ENCODE measurements around the gene HEATR1. TPM values are rescaled to one million over a fixed set of nuclear protein-coding genes. Genes with fewer than 3 reads are reported as not detected.

HEATR1 gene, protein sequence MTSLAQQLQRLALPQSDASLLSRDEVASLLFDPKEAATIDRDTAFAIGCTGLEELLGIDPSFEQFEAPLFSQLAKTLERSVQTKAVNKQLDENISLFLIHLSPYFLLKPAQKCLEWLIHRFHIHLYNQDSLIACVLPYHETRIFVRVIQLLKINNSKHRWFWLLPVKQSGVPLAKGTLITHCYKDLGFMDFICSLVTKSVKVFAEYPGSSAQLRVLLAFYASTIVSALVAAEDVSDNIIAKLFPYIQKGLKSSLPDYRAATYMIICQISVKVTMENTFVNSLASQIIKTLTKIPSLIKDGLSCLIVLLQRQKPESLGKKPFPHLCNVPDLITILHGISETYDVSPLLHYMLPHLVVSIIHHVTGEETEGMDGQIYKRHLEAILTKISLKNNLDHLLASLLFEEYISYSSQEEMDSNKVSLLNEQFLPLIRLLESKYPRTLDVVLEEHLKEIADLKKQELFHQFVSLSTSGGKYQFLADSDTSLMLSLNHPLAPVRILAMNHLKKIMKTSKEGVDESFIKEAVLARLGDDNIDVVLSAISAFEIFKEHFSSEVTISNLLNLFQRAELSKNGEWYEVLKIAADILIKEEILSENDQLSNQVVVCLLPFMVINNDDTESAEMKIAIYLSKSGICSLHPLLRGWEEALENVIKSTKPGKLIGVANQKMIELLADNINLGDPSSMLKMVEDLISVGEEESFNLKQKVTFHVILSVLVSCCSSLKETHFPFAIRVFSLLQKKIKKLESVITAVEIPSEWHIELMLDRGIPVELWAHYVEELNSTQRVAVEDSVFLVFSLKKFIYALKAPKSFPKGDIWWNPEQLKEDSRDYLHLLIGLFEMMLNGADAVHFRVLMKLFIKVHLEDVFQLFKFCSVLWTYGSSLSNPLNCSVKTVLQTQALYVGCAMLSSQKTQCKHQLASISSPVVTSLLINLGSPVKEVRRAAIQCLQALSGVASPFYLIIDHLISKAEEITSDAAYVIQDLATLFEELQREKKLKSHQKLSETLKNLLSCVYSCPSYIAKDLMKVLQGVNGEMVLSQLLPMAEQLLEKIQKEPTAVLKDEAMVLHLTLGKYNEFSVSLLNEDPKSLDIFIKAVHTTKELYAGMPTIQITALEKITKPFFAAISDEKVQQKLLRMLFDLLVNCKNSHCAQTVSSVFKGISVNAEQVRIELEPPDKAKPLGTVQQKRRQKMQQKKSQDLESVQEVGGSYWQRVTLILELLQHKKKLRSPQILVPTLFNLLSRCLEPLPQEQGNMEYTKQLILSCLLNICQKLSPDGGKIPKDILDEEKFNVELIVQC (N-terminal part only)
- 10 to 100 TPM; 45.2 to 57.1 TPM for total RNA-seq

DNA sequence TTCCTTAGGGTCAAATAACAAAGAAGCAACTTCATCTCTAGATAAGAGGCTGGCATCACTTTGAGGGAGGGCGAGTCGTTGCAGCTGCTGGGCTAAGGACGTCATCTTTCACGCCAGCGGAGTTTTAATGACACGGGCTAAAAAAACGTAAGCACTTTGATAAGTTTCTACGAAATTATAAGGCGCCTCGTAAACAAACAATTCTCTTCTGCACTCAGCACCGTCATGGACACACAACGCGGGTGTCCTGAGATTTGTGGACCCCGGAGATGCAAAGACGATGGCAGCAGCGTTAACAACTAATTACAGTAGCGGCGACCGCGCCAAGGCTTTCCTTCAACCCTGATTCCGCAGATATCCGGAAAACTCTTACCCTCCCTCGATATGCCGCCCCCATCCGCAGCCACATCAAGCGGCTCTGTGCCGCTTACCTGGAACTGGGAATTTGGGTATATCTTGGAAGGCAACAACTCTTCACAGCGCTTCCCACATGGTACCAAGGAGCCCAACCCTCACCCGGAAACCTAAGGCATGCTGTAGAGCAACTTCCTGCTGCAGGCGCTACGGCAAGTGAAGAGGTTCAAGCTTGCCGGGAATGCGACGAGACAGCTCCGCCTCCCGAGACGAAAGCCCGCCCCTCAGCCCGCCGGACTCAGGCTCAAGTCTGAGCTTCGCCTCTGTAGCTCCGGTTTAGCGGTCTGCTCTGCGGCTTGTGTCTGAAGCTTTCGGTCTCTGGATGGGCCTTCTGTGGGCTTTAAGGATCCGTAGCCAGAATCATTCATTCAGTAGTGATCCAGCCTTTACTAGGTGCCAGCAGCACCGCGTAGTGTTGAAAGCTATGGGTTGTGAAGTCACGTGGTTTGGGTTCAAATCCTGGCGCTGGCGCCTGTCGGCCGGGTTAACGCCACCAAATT lies at the start of gene HEATR1:
TSS of gene HEATR1 (minus strand) at position 526 of the 914 bp plus-strand sequence. CDS start at position 105, 421 bp downstream.
- peak within 1 kb of the TSS; percentile 80 to 95 for H3K4me3 Mint-ChIP-seq
- DNase-seq, result peak; percentile 89 to 90
- H3K4me1 Mint-ChIP-seq (ENCODE audit: low read depth), result peaks cover 42% of the 10 kb centered on the region
- ATAC-seq (replicated peaks in 1 of 2), result peak; percentile 94 to 98
- no peaks in the 10 kb centered on the region for H3K27me3 Mint-ChIP-seq (ENCODE audit: low read depth)
- no peaks in the 10 kb centered on the region for H3K9me3 Mint-ChIP-seq
- peak within 1 kb of the TSS; percentile 91 for H3K27ac Mint-ChIP-seq
- peaks cover 2 to 3% of the 10 kb centered on the region in 2 donors for H3K36me3 Mint-ChIP-seq (ENCODE audit: insufficient read depth in 2 of 2)

DNA sequence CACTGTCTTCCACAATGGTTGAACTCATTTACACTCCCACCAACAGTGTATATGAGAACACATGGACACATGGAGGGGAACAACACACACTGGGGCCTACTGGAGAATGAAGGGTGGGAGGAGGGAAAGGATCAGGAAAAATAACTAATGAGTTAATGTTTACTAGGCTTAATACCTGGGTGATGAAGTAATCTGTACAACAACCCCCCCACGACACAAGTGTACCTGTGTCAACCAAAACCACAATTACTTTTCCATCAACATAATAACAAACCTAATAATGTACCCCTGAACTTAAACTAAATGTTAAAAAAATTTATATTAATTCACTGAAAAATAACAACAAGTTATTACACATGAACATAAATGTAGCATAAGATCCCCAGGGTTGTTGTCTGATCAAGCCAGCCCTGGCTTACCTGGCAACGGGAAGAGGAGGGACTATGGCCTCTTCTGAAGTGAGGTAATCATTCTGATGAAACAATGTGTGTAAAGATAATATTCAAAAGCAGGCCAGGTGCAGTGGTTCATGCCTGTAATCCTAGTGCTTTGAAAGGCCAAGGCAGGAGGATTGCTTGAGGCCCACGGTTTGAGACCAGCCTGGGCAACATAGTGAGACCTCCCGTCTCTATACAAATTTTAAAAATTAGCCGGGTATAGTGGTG lies 40.8 kb upstream of the HEATR1 start:
- DNase-seq, result no peak
- H3K4me1 Mint-ChIP-seq (ENCODE audit: low read depth), result no peaks in the 10 kb centered on the region
- peaks cover 5% of the 10 kb centered on the region for H3K27me3 Mint-ChIP-seq (ENCODE audit: low read depth)
- no peak overlapping the region for H3K4me3 Mint-ChIP-seq
- H3K9me3 Mint-ChIP-seq, result no peaks in the 10 kb centered on the region
- no peaks in the 10 kb centered on the region for H3K36me3 Mint-ChIP-seq (ENCODE audit: insufficient read depth in 2 of 2)
- no peak overlapping the region for H3K27ac Mint-ChIP-seq
- ATAC-seq (replicated peaks in 1 of 2), result no peak

DNA sequence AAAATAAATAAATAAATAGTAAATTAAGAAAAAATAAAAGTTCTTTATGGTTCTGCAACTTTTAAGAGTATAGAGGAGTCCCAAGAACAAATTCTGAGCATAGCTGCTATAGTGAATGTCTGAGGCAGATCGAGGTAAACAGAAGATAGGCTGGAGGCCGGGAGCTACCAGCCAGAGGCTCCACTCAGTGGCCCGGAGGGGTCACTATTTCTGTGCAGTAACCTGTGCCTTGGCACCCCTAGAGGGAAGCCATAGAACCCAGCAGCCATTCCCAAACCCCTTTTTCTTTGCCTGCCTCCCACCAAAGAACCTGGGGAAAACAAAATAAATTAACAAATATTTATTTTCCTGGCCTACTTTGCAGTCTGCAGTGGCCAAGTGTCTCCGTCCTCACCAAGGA lies 38.4 kb upstream of the HEATR1 start:
- no peaks in the 10 kb centered on the region for H3K36me3 Mint-ChIP-seq (ENCODE audit: insufficient read depth in 2 of 2)

DNA sequence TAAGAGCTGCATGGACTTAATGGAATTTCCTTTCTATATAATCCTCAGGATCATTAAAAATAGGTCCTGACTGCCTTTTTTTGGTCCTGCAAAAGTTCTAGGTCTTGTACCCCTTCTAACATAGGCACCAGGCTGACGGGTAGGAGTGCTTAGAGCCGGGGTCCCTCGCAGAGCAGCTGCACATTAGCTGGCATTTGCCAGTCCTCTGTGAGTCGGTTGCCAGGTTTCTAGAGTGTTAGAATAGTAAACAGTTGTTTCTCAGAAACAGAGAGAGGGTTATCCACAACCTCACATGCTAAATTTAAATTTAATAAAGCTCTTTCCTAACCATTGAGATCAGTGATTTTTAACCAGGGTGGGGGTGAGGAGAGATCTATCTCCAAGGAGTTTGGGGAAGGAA lies 35.4 kb upstream of the HEATR1 start:
- ATAC-seq (replicated peaks in 1 of 2) (no peak), DNase-seq (no peak)
- Mint-ChIP-seq H3K36me3 (ENCODE audit: insufficient read depth in 2 of 2) (no peaks in the 10 kb centered on the region), H3K27me3 (ENCODE audit: low read depth) (peaks cover 15% of the 10 kb centered on the region), H3K4me1 (ENCODE audit: low read depth) (no peaks in the 10 kb centered on the region), H3K9me3 (no peaks in the 10 kb centered on the region), H3K27ac (no peak overlapping the region), H3K4me3 (no peak overlapping the region)

More for the DNA sequence above, 38.4 kb upstream of the HEATR1 start:
- ATAC-seq (replicated peaks in 1 of 2), result no peak
- Mint-ChIP-seq H3K4me3 (no peak overlapping the region), H3K4me1 (ENCODE audit: low read depth) (no peaks in the 10 kb centered on the region), H3K27me3 (ENCODE audit: low read depth) (no peaks in the 10 kb centered on the region), H3K9me3 (no peaks in the 10 kb centered on the region), H3K27ac (no peak overlapping the region)
- no peak for DNase-seq

DNA sequence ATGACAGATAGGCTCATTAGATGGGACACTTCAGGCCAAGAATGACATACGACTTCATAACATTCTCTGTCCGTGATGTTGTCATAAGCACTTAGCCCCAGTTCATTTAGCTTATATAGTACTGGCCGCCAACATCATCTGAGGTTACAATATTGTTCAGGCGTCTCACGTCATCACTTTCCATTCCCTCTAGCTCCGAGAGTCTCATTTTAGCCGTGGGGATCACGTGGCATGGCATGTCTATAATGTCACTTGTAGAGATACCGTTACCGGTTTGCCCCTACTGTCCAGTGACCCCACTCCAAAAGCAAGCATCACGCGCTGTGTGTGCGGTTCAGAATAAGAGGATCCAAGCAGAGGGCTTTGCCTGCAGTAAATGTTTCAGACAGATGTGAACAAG lies 34.6 kb upstream of the HEATR1 start:
- ATAC-seq (replicated peaks in 1 of 2) (no peak), DNase-seq (no peak)
- Mint-ChIP-seq H3K9me3 (no peaks in the 10 kb centered on the region), H3K27ac (no peak overlapping the region), H3K4me1 (ENCODE audit: low read depth) (no peaks in the 10 kb centered on the region), H3K36me3 (ENCODE audit: insufficient read depth in 2 of 2) (no peaks in the 10 kb centered on the region), H3K27me3 (ENCODE audit: low read depth) (peaks cover 22% of the 10 kb centered on the region), H3K4me3 (no peak overlapping the region)

DNA sequence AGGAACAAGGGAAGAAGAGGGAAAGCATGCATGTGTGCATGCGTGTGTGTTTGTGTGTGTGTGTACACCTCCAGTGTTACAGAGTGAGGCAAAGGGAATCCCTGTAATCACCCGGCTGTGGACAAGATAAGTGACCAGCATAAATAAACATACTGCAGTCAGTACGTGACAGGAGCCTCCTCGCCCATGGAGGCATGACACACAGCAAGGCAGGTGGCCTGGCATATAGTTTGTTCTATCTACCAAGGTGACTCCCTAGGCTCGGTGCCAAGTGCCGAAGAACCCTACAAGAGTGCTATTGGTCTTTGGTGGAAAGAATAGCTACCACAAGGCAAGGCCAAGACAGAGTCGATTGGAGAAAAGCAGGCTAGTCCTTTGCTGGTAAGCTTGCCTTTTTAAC lies 31.7 kb upstream of the HEATR1 start:
- H3K4me3 Mint-ChIP-seq, result no peak overlapping the region
- no peaks in the 10 kb centered on the region for H3K36me3 Mint-ChIP-seq (ENCODE audit: insufficient read depth in 2 of 2)
- H3K27ac Mint-ChIP-seq, result no peak overlapping the region
- no peaks in the 10 kb centered on the region for H3K4me1 Mint-ChIP-seq (ENCODE audit: low read depth)
- ATAC-seq (replicated peaks in 1 of 2) (no peak), DNase-seq (no peak)
- H3K9me3 Mint-ChIP-seq, result peaks cover 0 to 4% of the 10 kb centered on the region in 2 donors
- H3K27me3 Mint-ChIP-seq (ENCODE audit: low read depth), result peaks cover 26% of the 10 kb centered on the region

DNA sequence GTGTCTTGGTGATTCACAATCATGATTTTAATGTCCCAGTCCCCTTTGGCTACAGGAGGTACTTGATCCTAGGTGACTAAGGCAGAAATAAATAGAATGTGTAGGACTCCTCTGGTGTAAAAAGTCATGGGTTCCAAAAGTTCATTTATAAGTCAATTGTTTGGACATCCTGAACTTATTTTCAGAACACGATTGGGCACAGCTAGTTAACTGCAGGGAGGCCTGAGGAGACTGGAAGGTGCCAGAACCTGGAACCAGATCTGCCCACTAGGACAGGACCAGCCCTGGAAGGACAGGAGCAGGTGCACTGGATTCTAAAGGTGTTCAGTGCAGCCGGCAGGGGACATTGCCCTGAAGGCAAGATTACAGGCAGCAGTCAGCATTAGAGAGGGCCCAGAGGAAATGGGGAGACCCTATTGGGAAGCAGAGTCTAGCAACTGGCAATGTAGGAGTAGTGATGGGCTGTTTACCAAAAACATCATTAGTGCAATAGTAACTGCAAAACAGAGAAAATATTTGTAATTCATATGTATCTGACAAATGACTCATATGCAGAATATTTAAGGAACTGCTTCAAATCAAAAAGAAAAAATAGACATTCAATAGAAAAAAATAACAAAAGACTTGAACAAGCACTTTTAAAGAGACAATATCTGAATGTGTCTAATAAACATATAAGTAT lies 23.6 kb upstream of the HEATR1 start:
- no peak overlapping the region for H3K27ac Mint-ChIP-seq
- DNase-seq (no peak), ATAC-seq (replicated peaks in 1 of 2) (no peak)
- H3K36me3 Mint-ChIP-seq (ENCODE audit: insufficient read depth in 2 of 2), result no peaks in the 10 kb centered on the region
- peaks cover 1 to 7% of the 10 kb centered on the region in 2 donors for H3K9me3 Mint-ChIP-seq
- no peak overlapping the region for H3K4me3 Mint-ChIP-seq
- H3K27me3 Mint-ChIP-seq (ENCODE audit: low read depth), result peaks cover 36% of the 10 kb centered on the region
- H3K4me1 Mint-ChIP-seq (ENCODE audit: low read depth), result no peaks in the 10 kb centered on the region

DNA sequence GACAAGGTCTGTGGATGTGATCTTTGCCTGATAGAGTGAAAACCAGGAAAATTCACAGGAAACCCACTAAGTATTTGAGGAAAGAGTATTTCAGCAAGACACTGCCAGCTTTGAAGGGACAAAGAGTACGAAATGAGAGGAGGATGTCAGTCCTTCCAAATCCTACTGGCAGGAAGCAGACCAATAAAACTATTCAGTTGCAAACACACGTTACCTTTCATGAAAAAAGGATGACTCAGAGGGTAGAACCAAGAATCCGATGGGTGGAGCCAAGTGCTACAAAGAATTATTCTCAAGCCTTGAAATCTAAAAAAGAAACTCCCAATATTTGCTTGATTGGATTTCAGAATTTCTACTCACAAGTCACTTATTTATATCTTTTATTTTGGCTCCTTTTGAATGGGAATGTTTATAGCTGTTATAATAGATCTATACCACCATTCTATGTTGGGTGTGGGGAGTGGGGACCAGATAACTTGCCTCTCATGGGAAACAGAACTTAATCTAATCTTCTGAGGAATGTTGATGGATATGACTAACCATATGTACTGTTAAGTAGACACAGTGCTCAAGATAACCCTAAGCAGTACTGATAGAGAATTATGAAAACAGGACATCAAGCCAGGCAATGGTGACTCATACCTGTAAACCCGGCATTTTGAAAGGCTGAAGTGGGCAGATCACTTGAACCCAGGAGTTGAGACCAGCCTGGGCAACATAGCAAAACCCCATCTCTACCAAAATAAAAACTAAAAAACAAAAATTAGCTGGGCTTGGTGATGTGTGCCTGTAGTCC lies 19.3 kb upstream of the HEATR1 start:
- Mint-ChIP-seq H3K4me3 (no peak overlapping the region), H3K4me1 (ENCODE audit: low read depth) (no peaks in the 10 kb centered on the region), H3K27ac (no peak overlapping the region), H3K36me3 (ENCODE audit: insufficient read depth in 2 of 2) (peaks cover 4 to 6% of the 10 kb centered on the region in 2 donors), H3K9me3 (peaks cover 7 to 12% of the 10 kb centered on the region in 2 donors), H3K27me3 (ENCODE audit: low read depth) (peaks cover 43% of the 10 kb centered on the region)
- DNase-seq, result no peak
- no peak for ATAC-seq (replicated peaks in 1 of 2)

DNA sequence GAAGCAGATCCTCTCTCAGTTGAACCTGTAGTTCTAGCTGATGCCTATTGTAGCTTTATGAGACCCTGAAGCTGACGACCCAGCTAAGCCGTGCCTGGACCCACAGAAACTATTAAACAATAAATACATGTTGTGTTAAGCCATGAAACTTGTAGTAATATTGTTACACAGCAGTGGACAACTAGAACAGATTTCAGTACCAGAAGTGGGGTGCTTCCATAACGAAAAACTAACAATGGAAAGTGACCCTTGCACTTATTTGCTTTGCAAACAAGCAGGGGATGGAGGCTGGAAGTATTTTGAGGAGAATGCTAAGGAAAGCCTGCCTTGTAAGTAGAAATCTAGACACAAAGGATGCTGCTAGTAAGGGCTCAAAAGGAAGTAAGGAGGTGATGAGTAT lies 18.1 kb upstream of the HEATR1 start:
- Mint-ChIP-seq H3K27ac (no peak overlapping the region), H3K27me3 (ENCODE audit: low read depth) (peaks cover 40% of the 10 kb centered on the region), H3K36me3 (ENCODE audit: insufficient read depth in 2 of 2) (peaks cover 4 to 6% of the 10 kb centered on the region in 2 donors), H3K4me3 (no peak overlapping the region), H3K9me3 (peaks cover 7 to 12% of the 10 kb centered on the region in 2 donors), H3K4me1 (ENCODE audit: low read depth) (no peaks in the 10 kb centered on the region)
- DNase-seq (no peak), ATAC-seq (replicated peaks in 1 of 2) (no peak)

DNA sequence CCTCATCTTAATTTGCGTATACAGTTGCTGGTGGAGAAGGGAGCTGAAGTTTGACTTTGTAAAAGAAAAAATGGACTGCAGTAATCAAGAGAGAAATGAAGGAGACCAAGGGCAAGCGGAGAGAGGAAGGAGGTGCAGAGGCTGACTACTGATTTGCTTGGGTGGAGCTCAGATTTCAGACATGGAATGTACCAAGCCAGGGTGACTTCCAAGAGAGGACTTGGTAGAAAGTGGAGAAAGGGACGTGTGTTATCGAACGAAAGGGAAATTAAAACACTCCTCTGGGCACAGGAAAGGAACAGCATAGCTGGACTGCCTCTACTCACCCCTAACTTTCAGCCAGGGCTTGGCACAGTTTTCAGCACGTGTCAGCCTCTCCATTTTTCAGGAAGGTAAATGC lies 15.1 kb upstream of the HEATR1 start:
- no peak overlapping the region for H3K27ac Mint-ChIP-seq
- H3K9me3 Mint-ChIP-seq, result peaks cover 7 to 12% of the 10 kb centered on the region in 2 donors
- DNase-seq, result no peak
- peaks cover 4 to 6% of the 10 kb centered on the region in 2 donors for H3K36me3 Mint-ChIP-seq (ENCODE audit: insufficient read depth in 2 of 2)
- H3K27me3 Mint-ChIP-seq (ENCODE audit: low read depth), result peaks cover 47% of the 10 kb centered on the region
- H3K4me1 Mint-ChIP-seq (ENCODE audit: low read depth), result no peaks in the 10 kb centered on the region
- no peak overlapping the region for H3K4me3 Mint-ChIP-seq
- ATAC-seq (replicated peaks in 1 of 2), result no peak

DNA sequence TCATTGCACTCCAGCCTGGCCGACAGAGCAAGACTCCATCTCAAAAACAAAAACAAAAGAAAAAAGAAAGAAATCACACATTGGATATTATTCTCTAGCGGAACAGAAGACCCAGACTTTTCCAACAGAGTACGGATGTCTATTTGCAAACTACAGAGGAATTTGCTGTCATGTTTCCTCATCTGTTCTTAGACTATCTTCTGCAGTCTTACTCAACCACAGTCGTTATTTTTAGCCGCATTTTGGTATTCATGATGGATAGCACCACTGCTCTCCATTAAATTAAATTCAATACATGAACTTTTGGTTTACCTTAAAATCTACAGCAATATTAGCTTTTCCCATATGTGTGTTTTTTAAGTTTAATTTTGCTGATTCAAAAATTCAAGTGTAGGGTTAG lies 14.2 kb upstream of the HEATR1 start:
- no peak for DNase-seq
- peaks cover 7 to 11% of the 10 kb centered on the region in 2 donors for H3K9me3 Mint-ChIP-seq
- no peak for ATAC-seq (replicated peaks in 1 of 2)
- no peak overlapping the region for H3K27ac Mint-ChIP-seq
- no peak overlapping the region for H3K4me3 Mint-ChIP-seq
- no peaks in the 10 kb centered on the region for H3K4me1 Mint-ChIP-seq (ENCODE audit: low read depth)
- peaks cover 43% of the 10 kb centered on the region for H3K27me3 Mint-ChIP-seq (ENCODE audit: low read depth)
- H3K36me3 Mint-ChIP-seq (ENCODE audit: insufficient read depth in 2 of 2), result peaks cover 4 to 6% of the 10 kb centered on the region in 2 donors
